ENCODE data around the gene IDH3G.

DNA sequence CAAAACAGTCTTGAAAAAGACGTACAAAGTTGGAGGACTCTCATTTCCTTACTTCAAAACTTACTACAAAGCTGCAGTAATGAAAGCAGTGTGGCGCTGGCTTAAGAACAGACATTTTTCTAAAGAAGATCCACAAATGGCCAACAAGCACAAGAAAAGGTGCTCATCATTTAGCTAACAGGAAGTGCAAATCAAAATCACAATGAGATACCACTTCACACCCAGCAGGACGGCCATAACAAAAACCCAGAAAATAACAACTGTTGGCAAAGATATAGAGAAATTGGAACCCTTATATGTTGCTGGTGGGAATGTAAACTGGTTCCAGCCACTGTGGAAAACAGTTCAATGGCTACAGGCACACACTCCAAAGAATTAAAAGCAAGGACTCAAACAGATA, 32.8 kb upstream of the IDH3G start:
- TF ChIP-seq CTCF (IDR thresholded peaks at IDR 0.05 in 8 of 11, conservative IDR thresholded peaks at IDR 0.05 in 3 of 11) (no peak), POLR2AphosphoS5 (IDR thresholded peaks at IDR 0.05) (no peak), POLR2A (IDR thresholded peaks at IDR 0.05) (no peak)

All from spleen (tissue), 7 donors.